Right atrium auricular region (tissue), 2 donors: Measurements from ENCODE around the gene POLD4. TPM values are rescaled to one million over a fixed set of nuclear protein-coding genes. Genes with fewer than 3 reads are reported as not detected.

Experiments
- DNase-seq: peaks from one replicate; pipeline ENCODE4 v3.0.0-alpha.2; 2019; ENCODE audit warnings: low spot score
- H3K27ac ChIP-seq, 2 donors: fragments of 200-600 bp; sonication (generic); 1 replicate in 1 of 2; 2 replicates in 1 of 2; pipeline ENCODE4 v1.5.1; 2016 to 2019
- H3K27me3 ChIP-seq, 2 donors: fragments of 200-600 bp; sonication (generic); one replicate each; pipeline versions ENCODE4 v1.5.1 to v1.6.0; 2017 to 2019
- H3K36me3 ChIP-seq: fragments of 200-600 bp; sonication (generic); one replicate; pipeline ENCODE4 v1.5.1; 2016
- H3K4me1 ChIP-seq, 2 donors: fragments of 200-600 bp; sonication (generic); one replicate each; pipeline versions ENCODE4 v1.5.1 to v1.6.0; 2017 to 2019
- H3K4me3 ChIP-seq, 2 donors: fragments of 200-600 bp; sonication (generic); 1 replicate in 1 of 2; 2 replicates in 1 of 2; pipeline ENCODE4 v1.5.1; 2017 to 2019; ENCODE audit warnings: mild to moderate bottlenecking in 1 of 2, moderate library complexity in 1 of 2
- H3K9me3 ChIP-seq, 2 donors: fragments of 200-600 bp; sonication (generic); one replicate each; pipeline ENCODE4 v1.5.1; 2019
- total RNA-seq, 2 donors: library from RNA; depleted of rRNA; stranded (reverse); fragments of >200 nt; gene quantifications; one replicate each; pipeline ENCODE4 v1.1.0, GENCODE V29; 2016
- TF ChIP-seq, protein P1 (sequence below), 2 donors: fragments of 200-600 bp; sonication (generic); IDR thresholded peaks; one replicate each; pipeline ENCODE4 v1.5.1; 2019; ENCODE audit warnings: antibody characterized with exemption in 2 of 2

POLD4 gene
- total RNA-seq, 2 donors from 2014 or later: 115 to 136 TPM

DNA sequence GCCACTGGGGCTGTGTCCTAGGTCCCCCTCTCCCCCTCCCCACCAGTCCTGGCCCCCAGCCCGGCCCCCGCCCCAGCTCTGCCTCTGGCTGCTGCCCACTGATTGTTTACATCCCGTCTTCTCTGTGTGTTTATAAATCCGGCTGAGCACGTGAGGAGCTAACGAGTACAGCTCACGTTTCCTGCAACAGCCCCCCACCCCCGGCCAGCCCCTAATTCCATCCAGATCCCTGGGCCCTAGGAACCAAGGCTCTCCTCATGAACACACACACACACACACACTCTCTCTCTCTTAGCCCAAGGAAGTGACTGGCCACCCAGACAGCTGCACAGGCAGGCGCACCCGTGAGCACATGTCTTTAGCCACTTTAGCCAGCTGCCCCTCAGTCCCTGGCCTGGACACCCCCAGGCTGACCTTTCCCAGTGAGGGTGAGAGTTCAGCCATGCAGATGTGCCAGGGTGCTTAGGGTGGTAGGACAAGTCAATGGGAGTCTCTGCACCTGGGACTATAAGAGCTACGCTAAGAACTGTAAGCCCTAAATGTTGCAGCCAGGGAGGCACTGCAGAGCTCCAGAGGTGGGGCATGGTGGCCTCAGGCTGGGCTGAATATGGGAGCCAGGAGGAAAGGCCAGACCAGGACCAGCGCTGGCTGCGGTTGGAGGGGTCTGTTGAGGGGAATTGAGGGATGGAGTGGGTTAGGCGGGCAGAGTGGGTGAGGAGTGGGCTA, 17.2 kb upstream of the POLD4 start:
- peaks cover 0 to 76% of the 10 kb centered on the region in 2 donors for H3K4me1 ChIP-seq
- TF ChIP-seq, protein P1, sequence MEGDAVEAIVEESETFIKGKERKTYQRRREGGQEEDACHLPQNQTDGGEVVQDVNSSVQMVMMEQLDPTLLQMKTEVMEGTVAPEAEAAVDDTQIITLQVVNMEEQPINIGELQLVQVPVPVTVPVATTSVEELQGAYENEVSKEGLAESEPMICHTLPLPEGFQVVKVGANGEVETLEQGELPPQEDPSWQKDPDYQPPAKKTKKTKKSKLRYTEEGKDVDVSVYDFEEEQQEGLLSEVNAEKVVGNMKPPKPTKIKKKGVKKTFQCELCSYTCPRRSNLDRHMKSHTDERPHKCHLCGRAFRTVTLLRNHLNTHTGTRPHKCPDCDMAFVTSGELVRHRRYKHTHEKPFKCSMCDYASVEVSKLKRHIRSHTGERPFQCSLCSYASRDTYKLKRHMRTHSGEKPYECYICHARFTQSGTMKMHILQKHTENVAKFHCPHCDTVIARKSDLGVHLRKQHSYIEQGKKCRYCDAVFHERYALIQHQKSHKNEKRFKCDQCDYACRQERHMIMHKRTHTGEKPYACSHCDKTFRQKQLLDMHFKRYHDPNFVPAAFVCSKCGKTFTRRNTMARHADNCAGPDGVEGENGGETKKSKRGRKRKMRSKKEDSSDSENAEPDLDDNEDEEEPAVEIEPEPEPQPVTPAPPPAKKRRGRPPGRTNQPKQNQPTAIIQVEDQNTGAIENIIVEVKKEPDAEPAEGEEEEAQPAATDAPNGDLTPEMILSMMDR (IDR thresholded peaks at IDR 0.05): no peak
- no peaks in the 10 kb centered on the region for H3K9me3 ChIP-seq
- no peak for DNase-seq
- H3K27ac ChIP-seq: no peak overlapping the region
- no peaks in the 10 kb centered on the region for H3K27me3 ChIP-seq
- peaks cover 1% of the 10 kb centered on the region for H3K36me3 ChIP-seq
- no peak overlapping the region for H3K4me3 ChIP-seq

DNA sequence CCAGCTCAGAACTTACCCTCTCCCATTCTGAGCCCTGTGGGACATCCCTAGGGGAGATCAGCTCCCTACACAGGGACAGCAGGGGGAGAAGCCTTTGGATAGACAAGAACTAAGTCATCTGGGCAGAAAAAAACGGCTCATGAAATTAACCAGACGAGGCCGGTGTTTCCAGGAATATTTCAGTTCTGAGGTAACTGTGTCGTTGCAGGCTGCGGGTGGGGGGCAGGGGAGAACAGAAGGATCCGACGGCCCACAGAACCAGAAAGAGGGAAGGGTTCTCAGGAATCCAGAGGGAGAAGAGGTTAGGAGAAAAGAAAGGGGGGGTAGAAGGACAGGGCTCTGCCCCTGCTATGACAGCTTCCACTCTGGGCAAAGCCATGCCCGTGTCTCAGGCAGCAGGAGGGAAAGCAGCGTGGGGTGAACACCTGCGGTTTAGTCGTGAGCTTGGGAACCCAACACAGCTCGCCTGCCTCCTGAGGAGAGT, 16.5 kb upstream of the POLD4 start:
- no peak for DNase-seq
- peaks cover 8% of the 10 kb centered on the region for H3K36me3 ChIP-seq
- H3K27ac ChIP-seq: no peak overlapping the region
- TF ChIP-seq, protein P1 (IDR thresholded peaks at IDR 0.05): no peak
- H3K27me3 ChIP-seq: no peaks in the 10 kb centered on the region
- H3K9me3 ChIP-seq: no peaks in the 10 kb centered on the region
- no peak overlapping the region for H3K4me3 ChIP-seq
- H3K4me1 ChIP-seq: peaks cover 0 to 77% of the 10 kb centered on the region in 2 donors

DNA sequence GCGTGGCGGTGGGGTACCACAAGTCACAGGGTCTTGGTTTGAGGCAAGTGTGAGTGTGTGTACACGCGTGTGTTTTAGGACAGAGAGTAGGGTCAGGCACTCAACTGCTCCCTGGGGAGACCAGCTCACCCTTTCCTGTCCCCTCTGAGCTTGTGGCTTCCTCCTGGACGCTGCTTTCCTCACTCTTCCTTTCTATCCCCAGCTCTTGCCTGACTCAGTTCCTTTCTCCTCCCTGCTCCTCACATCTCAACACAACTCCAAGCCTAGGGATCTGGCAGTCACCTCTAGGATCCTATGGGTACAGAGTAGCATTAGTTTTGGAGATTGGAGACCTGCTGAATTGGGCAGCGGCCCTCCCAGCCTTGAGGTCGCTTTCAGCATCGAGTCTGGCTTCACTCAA, 15.9 kb upstream of the POLD4 start:
- Histone ChIP-seq H3K4me1 (peaks cover 0 to 71% of the 10 kb centered on the region in 2 donors), H3K9me3 (no peaks in the 10 kb centered on the region), H3K27ac (no peak overlapping the region), H3K36me3 (peaks cover 9% of the 10 kb centered on the region), H3K4me3 (no peak overlapping the region), H3K27me3 (no peaks in the 10 kb centered on the region)
- DNase-seq: no peak
- TF ChIP-seq, protein P1 (IDR thresholded peaks at IDR 0.05): no peak

DNA sequence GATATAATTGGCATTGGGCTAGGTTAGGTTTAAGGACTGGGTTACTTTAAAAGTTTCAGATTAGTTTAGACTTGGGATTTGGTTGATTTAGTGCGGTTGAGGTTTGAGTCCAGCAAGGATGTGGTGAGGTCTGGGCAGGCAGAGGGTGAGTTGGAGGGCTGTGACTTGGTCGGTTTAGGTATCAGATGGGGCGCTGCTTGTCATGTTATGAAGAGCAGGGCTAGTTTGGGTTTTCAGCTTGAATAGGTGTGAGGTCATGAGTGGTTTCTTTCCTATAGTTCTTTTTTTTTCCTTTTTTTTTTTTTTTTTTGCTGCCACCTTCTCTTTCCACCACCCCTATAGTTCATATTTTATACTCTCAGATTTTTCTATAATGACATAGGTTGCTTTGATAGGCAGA, 15.3 kb upstream of the POLD4 start:
- peaks cover 0 to 65% of the 10 kb centered on the region in 2 donors for H3K4me1 ChIP-seq
- H3K27me3 ChIP-seq: no peaks in the 10 kb centered on the region
- TF ChIP-seq, protein P1 (IDR thresholded peaks at IDR 0.05): no peak
- DNase-seq: no peak
- no peak overlapping the region for H3K4me3 ChIP-seq
- no peaks in the 10 kb centered on the region for H3K9me3 ChIP-seq
- peaks cover 9% of the 10 kb centered on the region for H3K36me3 ChIP-seq
- H3K27ac ChIP-seq: no peak overlapping the region

DNA sequence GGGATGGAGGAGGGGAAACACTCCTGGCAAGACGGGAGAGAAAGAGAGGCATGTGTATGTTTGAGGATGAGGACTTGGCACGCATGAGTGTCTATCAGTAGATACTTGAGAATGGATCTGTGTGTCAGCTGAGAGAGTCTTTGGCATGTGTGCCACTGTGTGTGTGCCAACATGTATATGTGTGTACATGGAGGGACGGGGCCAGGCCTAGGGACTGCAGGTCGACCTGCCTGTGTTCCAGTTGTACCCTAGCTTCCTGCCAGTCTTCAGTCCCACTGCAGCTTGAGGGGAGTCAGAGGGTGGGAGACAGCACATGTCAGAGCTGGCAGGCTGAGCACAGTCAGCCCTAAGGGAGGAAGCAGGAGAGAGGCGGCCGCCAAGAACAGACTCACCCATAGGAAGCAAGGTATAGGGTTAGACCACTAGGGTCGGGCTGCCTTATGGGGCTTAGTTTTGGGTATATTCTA, 14.4 kb upstream of the POLD4 start:
- no peak for DNase-seq
- Histone ChIP-seq H3K4me1 (peaks cover 0 to 61% of the 10 kb centered on the region in 2 donors), H3K4me3 (no peak overlapping the region), H3K27me3 (no peaks in the 10 kb centered on the region), H3K9me3 (no peaks in the 10 kb centered on the region), H3K27ac (peak overlapping the region; percentile 57 to 79), H3K36me3 (peaks cover 9% of the 10 kb centered on the region)
- TF ChIP-seq, protein P1 (IDR thresholded peaks at IDR 0.05): no peak
